ENCODE measurements around the gene NRXN2.

Gene NRXN2

DNA sequence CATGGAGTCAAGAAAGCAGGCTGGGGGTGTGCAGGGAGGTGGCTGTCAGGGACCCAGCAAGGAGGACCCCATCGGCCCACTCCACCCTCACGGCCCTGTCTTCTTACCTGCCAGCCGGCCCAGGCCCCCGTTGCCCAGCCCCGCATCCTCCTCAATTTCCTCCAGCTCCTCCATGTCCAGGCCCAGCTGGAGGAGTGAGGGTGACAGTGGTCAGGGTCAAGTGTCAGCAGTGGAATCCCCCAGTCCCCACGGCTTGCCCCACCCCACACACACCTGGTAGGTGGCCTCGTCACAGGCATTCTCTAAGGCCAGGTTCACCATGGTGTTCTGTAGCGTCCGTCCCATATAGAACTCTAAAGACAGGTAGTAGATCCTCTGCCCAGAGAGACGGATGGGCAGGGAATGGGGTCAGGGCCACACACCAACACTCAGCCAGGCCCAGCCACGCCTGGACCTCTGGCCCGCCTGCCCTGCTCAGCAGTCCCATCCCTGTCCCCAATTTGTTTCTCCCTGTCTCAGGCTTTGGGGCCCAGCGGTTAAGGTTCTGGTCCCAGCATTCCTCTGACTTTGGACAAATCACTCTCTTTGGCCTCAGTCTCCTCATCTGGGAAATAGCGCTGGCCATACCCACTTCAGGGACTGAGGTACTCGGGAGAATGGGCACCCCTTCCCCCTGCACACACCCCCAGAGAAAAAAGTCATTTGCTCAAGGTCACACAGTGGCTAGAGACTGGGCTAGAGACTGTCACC, 35.5 kb upstream of the NRXN2 start:
- DNase-seq: no peak

DNA sequence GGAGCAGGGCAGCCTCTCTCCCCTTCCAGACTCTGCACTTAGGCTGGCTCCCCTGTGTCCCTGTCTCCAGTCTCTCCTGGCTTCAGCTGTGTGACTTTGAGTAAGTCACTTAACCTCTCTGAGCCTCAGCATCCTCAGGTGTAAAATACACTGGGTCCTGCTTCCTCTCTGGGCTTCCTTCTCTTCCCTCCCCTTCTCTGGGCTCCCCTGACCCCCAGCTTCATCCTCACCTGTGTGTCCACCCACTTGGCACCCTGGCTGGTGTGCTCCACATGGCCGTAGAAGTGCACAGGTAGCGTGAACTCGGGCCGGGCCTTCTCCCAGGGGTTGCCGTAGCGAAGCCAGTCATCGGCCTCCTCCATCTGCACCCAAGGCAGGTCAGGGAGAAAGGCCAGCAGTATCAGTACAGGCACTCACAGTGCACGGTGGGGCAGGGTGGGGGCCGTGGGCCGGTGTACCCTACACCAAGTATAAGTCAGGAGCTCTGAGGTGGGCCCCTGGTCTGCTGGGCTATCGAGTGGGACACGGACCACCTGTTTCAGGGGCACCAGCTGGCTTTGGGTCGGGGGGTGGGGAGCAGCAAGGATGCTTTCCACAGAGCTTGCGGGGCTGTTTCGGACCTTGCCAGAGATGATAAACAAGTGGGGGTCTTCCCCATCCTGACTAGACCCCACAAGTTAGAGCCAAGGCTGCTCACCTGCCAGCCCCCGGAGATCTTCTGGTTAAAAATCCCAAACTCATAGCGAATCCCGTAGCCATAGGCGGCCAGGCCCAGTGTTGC, 34.7 kb upstream of the NRXN2 start:
- DNase-seq: no peak

- DNase-seq: no peak
Measured at GRCh38 chr11:64755681-64756361, 32.8 kb upstream of the NRXN2 start.

- DNase-seq: no peak
Measured at GRCh38 chr11:64754919-64755662, 32.1 kb upstream of the NRXN2 start.

GRCh38 chr11:64754124-64754918, 31.3 kb upstream of the NRXN2 start:
- DNase-seq: no peak

GRCh38 chr11:64753380-64754123, 30.6 kb upstream of the NRXN2 start:
- no peak for DNase-seq

GRCh38 chr11:64753019-64753379, 30.0 kb upstream of the NRXN2 start:
- DNase-seq: no peak

DNA sequence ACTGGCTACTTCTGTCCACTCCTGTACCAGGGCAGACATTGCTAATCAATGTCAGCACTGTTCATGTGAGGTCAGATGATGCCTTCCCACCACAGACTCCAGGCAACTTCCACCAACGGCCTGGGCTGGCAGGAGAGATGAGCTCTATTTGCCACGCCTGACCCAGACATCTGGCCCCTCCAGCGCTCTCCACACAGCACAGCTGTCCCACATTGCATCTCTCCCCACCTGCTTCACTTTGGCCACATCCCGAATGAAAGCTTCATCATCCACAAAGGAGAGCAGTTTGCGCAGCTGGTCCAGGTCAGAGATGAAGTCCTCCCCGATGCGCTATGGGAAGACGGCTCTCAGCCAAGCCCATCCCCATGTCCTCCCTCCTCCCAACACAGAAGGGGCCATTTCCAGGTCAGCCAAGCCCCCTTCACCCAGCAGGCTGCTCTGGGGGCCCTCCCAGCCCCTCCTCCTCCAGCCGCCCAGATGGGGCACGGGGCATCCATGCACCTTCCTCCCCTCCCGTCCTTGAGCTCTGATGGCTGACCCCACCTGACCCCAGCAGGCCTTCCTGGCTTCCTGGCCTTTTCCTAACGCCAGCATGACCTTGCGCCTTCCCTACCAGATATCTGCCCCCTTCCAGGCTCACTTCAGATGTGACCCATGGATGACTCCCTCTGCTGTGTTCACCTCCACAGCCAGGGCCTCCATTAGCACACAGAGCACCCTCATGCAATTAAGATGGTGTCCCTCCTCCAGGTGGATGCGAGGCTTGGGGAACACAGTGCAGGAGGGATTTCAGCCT, 29.4 kb upstream of the NRXN2 start:
- no peak for DNase-seq

GRCh38 chr11:64751580-64751979, 28.6 kb upstream of the NRXN2 start:
- DNase-seq: no peak

DNA sequence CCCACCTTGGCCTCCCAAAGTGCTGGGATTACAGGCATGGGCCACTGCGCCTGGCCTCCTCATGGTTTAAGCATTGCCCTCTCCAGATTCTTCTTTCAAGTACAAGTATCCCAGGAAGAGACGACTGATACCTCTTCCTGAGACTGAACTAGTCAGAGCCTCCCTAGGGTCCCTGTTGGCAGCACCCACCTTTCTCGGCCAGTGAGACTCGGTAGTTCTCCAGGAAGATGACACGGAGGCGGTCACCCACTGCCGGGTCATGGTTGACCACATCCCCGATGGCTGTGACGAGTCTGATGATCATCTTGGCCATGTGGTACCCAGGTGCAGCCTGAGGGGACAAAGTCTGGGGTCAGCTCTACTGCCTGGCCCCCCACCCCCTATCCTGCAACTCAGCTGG, 28.1 kb upstream of the NRXN2 start:
- DNase-seq: no peak

DNA sequence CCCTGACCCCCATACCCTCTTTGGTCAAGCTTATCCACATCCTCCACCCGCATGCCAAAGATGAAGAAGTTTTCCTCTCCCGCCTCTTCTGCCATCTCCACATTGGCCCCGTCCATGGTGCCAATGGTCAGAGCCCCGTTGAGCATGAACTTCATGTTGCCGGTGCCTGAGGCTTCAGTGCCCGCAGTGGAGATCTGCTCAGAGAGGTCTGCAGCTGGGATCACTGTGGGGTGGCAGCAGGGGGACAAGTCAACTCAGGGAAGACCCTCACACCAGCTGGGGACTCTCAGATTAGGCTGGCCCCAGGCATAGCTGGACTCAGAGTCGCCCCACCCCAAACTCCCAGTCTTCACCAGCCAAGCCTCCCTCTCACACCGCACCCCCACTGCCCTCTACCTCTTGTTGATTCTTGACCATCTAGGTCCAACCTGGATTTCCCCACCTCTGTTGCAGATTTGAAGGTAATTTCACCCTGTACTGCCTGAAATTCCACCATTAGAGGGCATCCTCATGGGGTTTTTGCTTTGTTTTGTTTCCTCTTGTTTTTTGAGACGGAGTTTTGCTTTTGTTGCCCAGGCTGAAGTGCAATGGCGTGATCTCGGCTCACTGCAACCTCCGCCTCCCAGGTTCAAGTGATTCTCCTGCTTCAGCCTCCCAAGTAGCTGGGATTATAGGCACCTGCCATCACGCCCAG, 27.5 kb upstream of the NRXN2 start:
- DNase-seq: no peak

DNA sequence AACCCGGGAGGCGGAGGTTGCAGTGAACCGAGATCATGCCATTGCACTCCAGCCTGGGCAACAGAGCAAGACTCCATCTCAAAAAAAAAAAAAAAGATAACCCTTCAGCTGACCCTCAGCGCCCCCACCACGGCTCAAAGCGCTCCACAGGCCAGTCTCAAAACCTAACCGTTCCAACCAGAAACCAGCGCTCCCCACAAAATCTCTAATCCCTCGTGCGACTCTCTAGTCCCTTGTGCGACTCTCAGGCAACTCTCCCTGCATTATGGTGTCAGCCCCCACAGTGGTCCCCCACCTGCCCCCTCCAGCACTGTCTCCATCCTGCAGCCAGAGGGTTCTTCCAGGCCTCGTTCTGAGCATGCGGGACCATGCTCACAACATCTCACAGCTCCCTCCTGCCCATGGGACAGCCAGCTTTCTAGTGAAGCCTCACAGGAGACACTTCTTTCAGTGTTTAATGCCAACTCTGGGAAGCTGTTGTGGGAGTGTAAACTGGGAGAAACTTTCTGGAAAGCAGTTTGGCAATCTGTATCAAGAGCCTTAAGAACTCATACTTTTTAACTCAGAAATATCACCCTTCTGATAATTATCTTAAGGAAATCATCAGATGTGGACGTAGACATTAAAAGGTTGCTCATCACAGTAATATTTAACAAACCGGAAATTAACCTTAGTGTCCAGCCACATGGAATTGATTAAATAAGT, 25.1 kb upstream of the NRXN2 start:
- no peak for DNase-seq

GRCh38 chr11:64746486-64746885, 23.5 kb upstream of the NRXN2 start:
- no peak for DNase-seq

DNA sequence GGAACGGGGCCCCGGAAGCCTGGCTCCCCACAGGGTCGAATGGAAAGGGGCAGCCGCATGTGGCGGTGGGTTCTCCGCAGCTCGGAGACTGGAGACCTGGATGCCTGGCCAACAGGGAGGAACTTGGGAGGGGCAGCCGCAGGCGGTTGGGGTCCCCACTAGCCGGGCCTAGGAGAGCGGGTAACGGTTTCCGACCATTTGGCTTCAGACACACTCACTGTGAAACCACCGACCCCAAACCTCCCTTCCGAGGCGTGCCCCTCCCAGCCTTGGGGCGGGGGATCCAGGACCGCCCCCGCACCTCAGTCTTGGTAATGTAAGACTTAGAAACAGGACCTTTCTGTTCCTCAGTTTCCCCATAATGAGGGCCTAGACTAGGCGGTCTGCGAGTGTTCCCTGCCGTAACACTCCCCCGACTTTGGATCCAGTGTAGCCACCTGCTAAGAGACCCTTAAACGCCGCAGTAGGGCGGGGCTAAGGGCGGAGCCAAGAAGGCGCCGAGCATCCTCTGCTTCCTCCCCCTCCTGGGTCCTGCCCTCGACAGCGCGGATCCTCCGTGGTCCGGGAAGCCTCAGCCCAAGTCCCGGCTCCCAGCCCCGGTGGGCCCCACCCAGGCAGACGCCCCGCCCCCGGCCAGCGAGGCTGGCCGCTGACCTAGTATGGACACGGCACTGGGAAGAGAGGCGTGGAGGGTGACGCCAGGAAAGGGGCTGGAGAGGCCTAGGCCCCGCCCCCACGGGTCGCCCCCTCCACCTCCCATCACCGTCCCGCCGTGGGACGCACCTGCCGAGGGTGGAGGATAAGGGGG, 22.7 kb upstream of the NRXN2 start:
- no peak for DNase-seq

DNA sequence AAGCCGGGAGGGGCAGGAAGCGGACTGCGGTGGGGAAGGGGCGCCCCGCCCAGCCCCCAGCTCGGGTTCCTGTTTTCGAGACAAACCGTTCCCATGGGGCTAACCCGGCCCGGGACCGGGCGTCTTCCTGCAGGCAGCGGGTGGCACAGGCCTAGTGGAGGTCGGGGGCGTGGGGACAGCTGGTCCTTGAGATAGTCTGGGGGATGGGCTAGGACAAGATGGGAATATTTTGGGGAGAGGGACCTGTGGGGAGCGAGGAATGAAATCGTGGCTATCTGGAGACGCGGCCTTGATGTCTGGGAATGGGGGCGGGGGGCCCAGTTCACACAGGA, 22.2 kb upstream of the NRXN2 start:
- no peak for DNase-seq

- no peak for DNase-seq
Measured at GRCh38 chr11:64744544-64745188, 21.7 kb upstream of the NRXN2 start.

DNA sequence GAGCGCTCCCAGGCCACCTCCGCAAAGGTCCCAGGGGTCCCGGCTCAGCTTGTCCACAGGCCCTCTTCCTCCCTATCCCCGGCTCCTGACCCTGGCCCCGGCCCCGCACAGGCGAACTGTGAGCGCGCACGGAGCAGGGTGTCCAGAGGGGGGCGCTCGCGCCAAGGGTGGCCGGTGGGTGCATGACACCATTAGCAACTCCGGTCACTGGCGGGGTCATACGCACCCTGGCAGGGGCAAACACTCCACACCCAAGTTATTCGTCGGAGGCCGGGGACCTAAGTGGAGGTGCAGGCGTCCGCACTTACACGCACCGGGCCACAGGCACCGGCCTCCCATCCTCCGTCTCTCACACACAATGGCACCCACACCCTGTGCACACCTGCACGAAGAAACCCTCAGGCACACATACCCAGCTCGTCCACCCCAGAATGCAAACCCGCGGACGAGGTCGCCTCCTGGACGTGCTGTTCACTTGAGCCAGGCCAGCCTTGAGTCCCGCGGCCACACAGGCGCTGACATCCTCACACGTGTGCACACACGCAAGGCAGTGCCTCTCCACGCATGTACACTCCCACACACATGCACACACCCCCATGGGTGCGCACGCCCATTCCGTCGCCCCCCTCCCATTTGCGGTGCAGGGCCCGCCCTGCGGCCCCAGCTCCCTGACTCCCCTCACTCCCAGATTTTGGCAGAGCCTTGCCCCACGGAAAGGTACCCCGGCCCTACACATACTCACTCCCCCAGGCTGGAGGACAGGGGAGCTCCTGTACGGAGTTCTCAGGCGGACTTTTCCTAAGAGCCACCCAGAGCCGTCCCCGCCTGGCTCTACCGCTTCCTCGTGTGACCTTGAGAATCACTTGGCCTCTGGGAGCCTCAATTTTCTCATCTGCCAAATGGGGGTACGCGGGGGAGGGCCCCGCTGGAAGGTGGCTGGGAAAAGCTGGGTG, 20.9 kb upstream of the NRXN2 start, which contains the start of gene RASGRP2:
Gene RASGRP2 (minus strand): TSS at position 552 of the 953 bp plus-strand sequence. CDS start 1,276 bp downstream, outside the sequence.
- peak; percentile 73 to 81 for DNase-seq
